ENCODE results near the gene GABPB1.

GABPB1 gene

DNA sequence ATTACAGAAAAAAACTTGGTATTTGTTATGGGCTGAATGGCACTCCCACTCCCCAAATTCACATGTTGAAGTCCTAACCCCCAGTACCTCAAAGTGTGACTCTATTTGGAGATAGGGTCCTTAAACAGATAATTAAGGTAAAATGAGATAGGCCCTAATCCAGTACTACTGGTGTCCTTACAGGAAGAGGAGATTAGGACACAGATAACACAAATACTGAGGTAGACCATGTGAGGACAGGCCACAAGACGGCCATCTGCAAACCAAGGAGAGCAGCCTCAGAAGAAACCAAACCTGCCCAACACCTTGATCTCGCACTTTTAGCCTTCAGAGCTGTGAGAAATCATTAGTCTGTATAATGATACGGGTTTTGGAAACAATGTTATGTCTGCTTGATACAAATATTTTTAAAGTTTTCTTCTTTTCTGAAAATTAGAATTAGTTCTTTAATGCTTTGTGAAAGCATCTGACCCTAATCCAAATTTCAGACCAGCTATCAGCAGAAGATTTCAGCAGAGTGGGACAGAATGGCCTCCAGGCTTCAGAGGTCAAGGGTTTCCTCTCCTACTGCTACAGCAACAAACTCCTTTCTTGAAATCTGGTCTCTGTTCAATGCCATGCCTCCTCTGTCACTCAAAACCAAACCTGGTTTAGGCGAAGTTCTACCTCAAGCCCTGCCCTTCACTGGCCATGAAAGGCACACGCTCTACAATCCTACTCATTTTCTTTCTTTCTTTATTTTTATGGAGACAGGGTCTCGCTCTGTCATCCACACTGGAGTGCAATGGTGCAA is 67.5 kb downstream of the GABPB1 start:
- H3K4me2 ChIP-seq (ENCODE audit: low read length): no peak overlapping the region
- no peak overlapping the region for H4K8ac ChIP-seq (ENCODE audit: low read depth, low read length)
- H3K9me3 ChIP-seq (ENCODE audit: insufficient read depth, low read depth, low read length): no peaks in the 10 kb centered on the region
- no peak overlapping the region for H3K4ac ChIP-seq (ENCODE audit: low read depth, low read length)
- no peak overlapping the region for H2BK5ac ChIP-seq (ENCODE audit: low read depth, low read length, poor library complexity)
- peaks cover 2 to 5% of the 10 kb centered on the region in 2 experiments for H3K4me1 ChIP-seq (ENCODE audit: control insufficient read depth in 1 of 2, insufficient read depth in 2 of 2, low read length in 2 of 2)
- no peaks in the 10 kb centered on the region for H3K79me2 ChIP-seq (ENCODE audit: control insufficient read depth, insufficient read depth, low read length, poor library complexity)
- no peak overlapping the region for H3K27ac ChIP-seq (ENCODE audit: low read depth, low read length)
- DNase-seq: no peak
- H2BK12ac ChIP-seq (ENCODE audit: low read length): no peak overlapping the region
- H3K18ac ChIP-seq (ENCODE audit: low read length): no peak overlapping the region
- H4K91ac ChIP-seq (ENCODE audit: low read depth, low read length): no peak overlapping the region
- H3K79me1 ChIP-seq (ENCODE audit: low read length): no peaks in the 10 kb centered on the region
- no peak overlapping the region for H2AFZ ChIP-seq (ENCODE audit: insufficient read depth, low read length, poor library complexity)
- no peak overlapping the region for H4K12ac ChIP-seq (ENCODE audit: low read depth, low read length)
- no peak overlapping the region for H2AK5ac ChIP-seq (ENCODE audit: low read length)
- H3K9ac ChIP-seq (ENCODE audit: low read length): no peak overlapping the region
- H2BK120ac ChIP-seq (ENCODE audit: insufficient read depth, low read length, poor library complexity): no peak overlapping the region
- peaks cover 5 to 8% of the 10 kb centered on the region in 2 experiments for H3K36me3 ChIP-seq (ENCODE audit: control insufficient read depth in 1 of 2, insufficient read depth in 2 of 2, low read length in 2 of 2)
- WGBS (ENCODE audit: extremely low coverage, insufficient coverage, insufficient read length): no CpG with 5 or more reads among the region's 6 CpGs
- H3K4me3 ChIP-seq (ENCODE audit: low read depth, low read length): no peak overlapping the region
- H3K27me3 ChIP-seq (ENCODE audit: insufficient read depth, low read length): no peaks in the 10 kb centered on the region
- no peak overlapping the region for H3K14ac ChIP-seq (ENCODE audit: low read length)
- H3K23ac ChIP-seq (ENCODE audit: low read length): no peak overlapping the region

DNA sequence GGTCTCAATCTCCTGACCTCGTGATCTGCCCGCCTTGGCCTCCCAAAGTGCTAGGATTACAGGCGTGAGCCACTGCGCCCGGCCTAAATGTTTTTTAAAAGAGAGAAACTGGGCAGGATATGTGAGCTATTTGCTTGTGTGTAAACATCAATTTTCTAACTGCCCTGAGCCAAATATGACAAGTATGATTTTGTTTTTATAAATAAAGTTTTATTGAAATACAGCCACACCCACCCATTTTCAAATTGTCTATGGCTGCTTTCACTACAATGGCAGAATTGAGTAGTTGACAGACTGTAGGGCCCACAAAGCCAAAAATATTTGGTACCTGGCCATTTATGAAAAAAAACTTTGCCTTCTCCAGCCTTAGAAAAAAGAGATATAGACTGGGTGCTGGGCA is 73.6 kb downstream of the GABPB1 start:
- H3K4ac ChIP-seq (ENCODE audit: low read depth, low read length): no peak overlapping the region
- H3K27ac ChIP-seq (ENCODE audit: low read depth, low read length): no peak overlapping the region
- H3K27me3 ChIP-seq (ENCODE audit: insufficient read depth, low read length): no peaks in the 10 kb centered on the region
- H2AFZ ChIP-seq (ENCODE audit: insufficient read depth, low read length, poor library complexity): no peak overlapping the region
- H3K36me3 ChIP-seq (ENCODE audit: control insufficient read depth in 1 of 2, insufficient read depth in 2 of 2, low read length in 2 of 2): peaks cover 0 to 5% of the 10 kb centered on the region in 2 experiments
- H4K91ac ChIP-seq (ENCODE audit: low read depth, low read length): no peak overlapping the region
- no peak overlapping the region for H4K8ac ChIP-seq (ENCODE audit: low read depth, low read length)
- no peaks in the 10 kb centered on the region for H3K4me1 ChIP-seq (ENCODE audit: control insufficient read depth in 1 of 2, insufficient read depth in 2 of 2, low read length in 2 of 2)
- H3K18ac ChIP-seq (ENCODE audit: low read length): no peak overlapping the region
- no CpG with 5 or more reads among the region's 5 CpGs for WGBS (ENCODE audit: extremely low coverage, insufficient coverage, insufficient read length)
- H2BK12ac ChIP-seq (ENCODE audit: low read length): no peak overlapping the region
- no peak overlapping the region for H2BK120ac ChIP-seq (ENCODE audit: insufficient read depth, low read length, poor library complexity)
- H3K9ac ChIP-seq (ENCODE audit: low read length): no peak overlapping the region
- DNase-seq: no peak
- H4K12ac ChIP-seq (ENCODE audit: low read depth, low read length): no peak overlapping the region
- H2AK5ac ChIP-seq (ENCODE audit: low read length): no peak overlapping the region
- H3K23ac ChIP-seq (ENCODE audit: low read length): no peak overlapping the region
- H3K79me2 ChIP-seq (ENCODE audit: control insufficient read depth, insufficient read depth, low read length, poor library complexity): no peaks in the 10 kb centered on the region
- no peak overlapping the region for H3K4me2 ChIP-seq (ENCODE audit: low read length)
- H2BK5ac ChIP-seq (ENCODE audit: low read depth, low read length, poor library complexity): no peak overlapping the region
- no peaks in the 10 kb centered on the region for H3K9me3 ChIP-seq (ENCODE audit: insufficient read depth, low read depth, low read length)
- no peaks in the 10 kb centered on the region for H3K79me1 ChIP-seq (ENCODE audit: low read length)
- H3K4me3 ChIP-seq (ENCODE audit: low read depth, low read length): no peak overlapping the region
- no peak overlapping the region for H3K14ac ChIP-seq (ENCODE audit: low read length)

DNA sequence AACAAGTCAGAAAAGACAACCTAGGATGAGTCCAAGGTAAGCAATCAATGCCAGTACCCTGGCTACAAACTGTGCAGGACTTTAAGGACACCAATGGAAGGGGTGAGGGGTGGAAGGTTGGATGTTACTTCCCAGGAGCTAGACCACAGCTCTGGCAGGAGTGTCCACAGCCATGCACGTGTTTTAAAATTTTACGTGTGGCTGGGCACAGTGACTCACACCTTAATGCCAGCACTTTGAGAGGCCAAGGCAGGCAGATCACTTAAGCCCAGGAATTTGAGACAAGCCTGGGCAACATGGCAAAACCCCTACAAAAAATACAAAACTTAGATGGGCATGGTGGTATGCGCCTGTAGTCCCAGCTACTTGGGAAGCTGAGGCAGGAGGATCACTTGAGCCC is 74.7 kb downstream of the GABPB1 start:
- Histone ChIP-seq H3K4me1 (ENCODE audit: control insufficient read depth in 1 of 2, insufficient read depth in 2 of 2, low read length in 2 of 2) (no peaks in the 10 kb centered on the region), H3K18ac (ENCODE audit: low read length) (no peak overlapping the region), H3K4ac (ENCODE audit: low read depth, low read length) (no peak overlapping the region), H4K91ac (ENCODE audit: low read depth, low read length) (no peak overlapping the region), H3K36me3 (ENCODE audit: control insufficient read depth in 1 of 2, insufficient read depth in 2 of 2, low read length in 2 of 2) (peaks cover 0 to 5% of the 10 kb centered on the region in 2 experiments), H4K8ac (ENCODE audit: low read depth, low read length) (no peak overlapping the region), H3K14ac (ENCODE audit: low read length) (no peak overlapping the region), H2BK12ac (ENCODE audit: low read length) (no peak overlapping the region), H4K12ac (ENCODE audit: low read depth, low read length) (no peak overlapping the region), H2AFZ (ENCODE audit: insufficient read depth, low read length, poor library complexity) (no peak overlapping the region), H3K23ac (ENCODE audit: low read length) (no peak overlapping the region), H3K4me3 (ENCODE audit: low read depth, low read length) (no peak overlapping the region), H3K4me2 (ENCODE audit: low read length) (no peak overlapping the region), H3K27me3 (ENCODE audit: insufficient read depth, low read length) (no peaks in the 10 kb centered on the region), H3K79me1 (ENCODE audit: low read length) (no peaks in the 10 kb centered on the region), H2BK5ac (ENCODE audit: low read depth, low read length, poor library complexity) (no peak overlapping the region), H2BK120ac (ENCODE audit: insufficient read depth, low read length, poor library complexity) (no peak overlapping the region), H3K27ac (ENCODE audit: low read depth, low read length) (no peak overlapping the region), H3K79me2 (ENCODE audit: control insufficient read depth, insufficient read depth, low read length, poor library complexity) (no peaks in the 10 kb centered on the region), H3K9ac (ENCODE audit: low read length) (no peak overlapping the region), H3K9me3 (ENCODE audit: insufficient read depth, low read depth, low read length) (no peaks in the 10 kb centered on the region), H2AK5ac (ENCODE audit: low read length) (no peak overlapping the region)
- DNase-seq: no peak
- no CpG with 5 or more reads among the region's 3 CpGs for WGBS (ENCODE audit: extremely low coverage, insufficient coverage, insufficient read length)

GRCh38 chr15:50278496-50278895 is 76.5 kb downstream of the GABPB1 start:
- no peak for DNase-seq
- no peaks in the 10 kb centered on the region for H3K79me1 ChIP-seq (ENCODE audit: low read length)
- H2BK120ac ChIP-seq (ENCODE audit: insufficient read depth, low read length, poor library complexity): no peak overlapping the region
- H3K27ac ChIP-seq (ENCODE audit: low read depth, low read length): no peak overlapping the region
- no peaks in the 10 kb centered on the region for H3K9me3 ChIP-seq (ENCODE audit: insufficient read depth, low read depth, low read length)
- H3K14ac ChIP-seq (ENCODE audit: low read length): no peak overlapping the region
- no peak overlapping the region for H3K23ac ChIP-seq (ENCODE audit: low read length)
- no peak overlapping the region for H4K8ac ChIP-seq (ENCODE audit: low read depth, low read length)
- no peaks in the 10 kb centered on the region for H3K79me2 ChIP-seq (ENCODE audit: control insufficient read depth, insufficient read depth, low read length, poor library complexity)
- H3K4me3 ChIP-seq (ENCODE audit: low read depth, low read length): no peak overlapping the region
- no peaks in the 10 kb centered on the region for H3K4me1 ChIP-seq (ENCODE audit: control insufficient read depth in 1 of 2, insufficient read depth in 2 of 2, low read length in 2 of 2)
- no CpG with 5 or more reads among the region's 4 CpGs for WGBS (ENCODE audit: extremely low coverage, insufficient coverage, insufficient read length)
- H3K4ac ChIP-seq (ENCODE audit: low read depth, low read length): no peak overlapping the region
- H4K91ac ChIP-seq (ENCODE audit: low read depth, low read length): no peak overlapping the region
- no peaks in the 10 kb centered on the region for H3K27me3 ChIP-seq (ENCODE audit: insufficient read depth, low read length)
- no peak overlapping the region for H2AK5ac ChIP-seq (ENCODE audit: low read length)
- H3K9ac ChIP-seq (ENCODE audit: low read length): no peak overlapping the region
- H2BK5ac ChIP-seq (ENCODE audit: low read depth, low read length, poor library complexity): no peak overlapping the region
- H3K18ac ChIP-seq (ENCODE audit: low read length): no peak overlapping the region
- no peak overlapping the region for H3K4me2 ChIP-seq (ENCODE audit: low read length)
- no peak overlapping the region for H2AFZ ChIP-seq (ENCODE audit: insufficient read depth, low read length, poor library complexity)
- H4K12ac ChIP-seq (ENCODE audit: low read depth, low read length): no peak overlapping the region
- H3K36me3 ChIP-seq (ENCODE audit: control insufficient read depth in 1 of 2, insufficient read depth in 2 of 2, low read length in 2 of 2): peaks cover 0 to 5% of the 10 kb centered on the region in 2 experiments
- no peak overlapping the region for H2BK12ac ChIP-seq (ENCODE audit: low read length)

Data from trophoblast cell (in vitro differentiated cells and primary cell).